Prostate gland (tissue), 2 donors: ENCODE results near the gene GALNT7. TPM values are rescaled to one million over a fixed set of nuclear protein-coding genes. Genes with fewer than 3 reads are reported as not detected.

Experiments used
- DNase-seq: peaks from one replicate; pipeline ENCODE4 v3.0.0-alpha.2; 2019; ENCODE audit warnings: low spot score
- H3K27ac ChIP-seq, 2 donors: fragments of 200-600 bp; sonication (generic); 2 replicates each; pipeline ENCODE4 v1.5.1; 2017 to 2019
- H3K27me3 ChIP-seq: fragments of 200-600 bp; sonication (generic); replicated peaks from 2 replicates; pipeline ENCODE4 v1.5.1; 2019; ENCODE audit not compliant: insufficient read depth
- H3K36me3 ChIP-seq, 2 donors: fragments of 200-600 bp; sonication (generic); 1 replicate in 1 of 2; 2 replicates in 1 of 2; pipeline versions ENCODE4 v1.5.1 to v1.8.1; 2017 to 2019
- H3K4me1 ChIP-seq: fragments of 200-600 bp; sonication (generic); replicated peaks from 2 replicates; pipeline ENCODE4 v1.5.1; 2019
- H3K4me3 ChIP-seq, 2 donors: fragments of 200-600 bp; sonication (generic); 2 replicates each; pipeline ENCODE4 v1.5.1; 2017 to 2019
- H3K9me3 ChIP-seq: fragments of 200-600 bp; sonication (generic); 2 replicates; pipeline ENCODE4 v1.5.1; 2017
- CTCF ChIP-seq, 4 experiments: fragments of 200-600 bp in 2 of 4; fragments of 450-650 bp in 2 of 4; sonication (generic) in 2 of 4; IDR thresholded peaks; 1 replicate in 3 of 4; 2 replicates in 1 of 4; pipeline ENCODE4 v1.5.1; 2016 to 2019; ENCODE audit warnings: antibody characterized with exemption in 4 of 4, mild to moderate bottlenecking in 2 of 4, moderate library complexity in 2 of 4
- POLR2A ChIP-seq: fragments of 450-650 bp; IDR thresholded peaks from one replicate; pipeline ENCODE4 v1.6.1; 2016; ENCODE audit warnings: antibody characterized with exemption, mild to moderate bottlenecking
- POLR2AphosphoS5 ChIP-seq: sonication (generic); formaldehyde crosslinking; IDR thresholded peaks from one replicate; pipeline ENCODE4 v1.6.1; 2017; ENCODE audit warnings: antibody characterized with exemption
- WGBS: methylation state at CpG from one replicate; pipeline ENCODE4 v1.1.5; 2018; 5-methylcytosine and 5-hydroxymethylcytosine counted together
- intact Hi-C: fragments of 100-400 bp; cut with DNase I; formaldehyde crosslinking; loops from one replicate; pipeline ENCODE4 v1.14.2; 2022
- total RNA-seq, 2 donors: library from RNA; depleted of rRNA; stranded (reverse); fragments of >200 nt; gene quantifications; one replicate each; pipeline ENCODE4 v1.1.0, GENCODE V29; 2016

Gene GALNT7
- total RNA-seq, 2 donors from 2014 or later = 45.5 to 109 TPM

GRCh38 chr4:173233857-173234256 is 65.2 kb downstream of the GALNT7 start:
- WGBS = 88% methylated on average over 5 of the region's 5 CpGs
- Histone ChIP-seq H3K36me3 (no peaks in the 10 kb centered on the region), H3K27ac (no peak overlapping the region), H3K4me3 (no peak overlapping the region), H3K27me3 (no peaks in the 10 kb centered on the region), H3K4me1 (no peaks in the 10 kb centered on the region), H3K9me3 (no peaks in the 10 kb centered on the region)
- DNase-seq = no peak
- TF ChIP-seq CTCF (IDR thresholded peaks at IDR 0.05) = no peak
- no peak for TF ChIP-seq POLR2AphosphoS5
- no peak for TF ChIP-seq POLR2A
- intact Hi-C loops = no loop called here

GRCh38 chr4:173235050-173235449 is 66.4 kb downstream of the GALNT7 start:
- Histone ChIP-seq H3K27ac (no peak overlapping the region), H3K36me3 (no peaks in the 10 kb centered on the region), H3K4me3 (no peak overlapping the region), H3K27me3 (no peaks in the 10 kb centered on the region), H3K9me3 (no peaks in the 10 kb centered on the region), H3K4me1 (no peaks in the 10 kb centered on the region)
- DNase-seq = no peak
- TF ChIP-seq POLR2AphosphoS5 (no peak), CTCF (IDR thresholded peaks at IDR 0.05) (no peak), POLR2A (no peak)
- WGBS = 84% methylated on average over 3 of the region's 3 CpGs
- intact Hi-C loops = no loop called here

DNA sequence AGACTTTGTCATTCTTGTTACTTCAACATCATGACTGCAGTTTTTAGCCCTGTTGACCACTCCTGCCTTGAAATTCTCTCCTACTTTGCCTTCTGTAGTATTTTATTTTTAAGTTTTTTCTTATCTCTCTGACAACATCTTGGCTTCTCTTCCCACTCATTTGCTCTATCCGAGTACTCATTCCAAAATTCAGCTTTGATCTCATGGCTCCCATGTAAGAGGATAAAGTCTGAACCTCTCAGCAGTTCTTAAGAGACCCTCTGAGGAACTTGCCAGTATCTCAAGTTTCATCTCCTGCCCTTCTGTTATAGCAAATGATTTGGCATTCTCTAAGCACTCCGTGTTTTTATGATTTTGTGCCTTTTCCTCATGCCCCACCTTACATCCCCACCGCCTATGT is 67.7 kb downstream of the GALNT7 start:
- H3K9me3 ChIP-seq = no peaks in the 10 kb centered on the region
- intact Hi-C loops = no loop called here
- 23% methylated on average over 3 of the region's 3 CpGs for WGBS
- no peaks in the 10 kb centered on the region for H3K36me3 ChIP-seq
- DNase-seq = no peak
- no peak overlapping the region for H3K4me3 ChIP-seq
- H3K4me1 ChIP-seq = no peaks in the 10 kb centered on the region
- H3K27ac ChIP-seq = no peak overlapping the region
- H3K27me3 ChIP-seq = no peaks in the 10 kb centered on the region
- TF ChIP-seq POLR2A (no peak), CTCF (IDR thresholded peaks at IDR 0.05) (no peak), POLR2AphosphoS5 (no peak)

- Histone ChIP-seq H3K4me3 (no peak overlapping the region), H3K9me3 (no peaks in the 10 kb centered on the region), H3K4me1 (no peaks in the 10 kb centered on the region), H3K36me3 (no peaks in the 10 kb centered on the region), H3K27ac (no peak overlapping the region), H3K27me3 (no peaks in the 10 kb centered on the region)
- DNase-seq = no peak
- intact Hi-C loops = no loop called here
- no peak for TF ChIP-seq POLR2A
- TF ChIP-seq CTCF (IDR thresholded peaks at IDR 0.05) = peak in 1 of 4 experiments; percentile 7
- 17% methylated on average over 2 of the region's 2 CpGs for WGBS
These were observed 68.5 kb downstream of the GALNT7 start for GRCh38 chr4:173237152-173237551.

DNA sequence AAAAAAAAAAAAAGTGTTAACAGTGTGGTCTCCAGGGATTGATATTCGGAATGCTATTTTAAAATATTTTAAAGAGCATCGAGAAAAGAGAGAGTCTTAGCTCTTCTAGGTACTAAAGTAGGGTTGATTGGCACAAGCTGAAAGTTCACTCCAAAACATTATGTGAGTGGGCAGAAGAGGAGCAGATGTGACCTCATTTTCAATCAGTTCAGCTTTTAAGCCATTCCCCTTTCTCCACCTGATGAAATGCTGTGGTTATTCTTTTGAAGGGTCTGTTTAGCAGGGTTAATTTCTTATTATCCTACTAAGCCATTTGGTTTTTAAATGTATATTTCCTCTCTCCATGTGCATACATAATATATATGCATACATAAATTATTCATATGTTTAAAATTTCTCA is 69.2 kb downstream of the GALNT7 start:
- 69% methylated on average over 2 of the region's 2 CpGs for whole genome bisulfite sequencing
- DNase-seq = no peak
- Histone ChIP-seq H3K9me3 (no peaks in the 10 kb centered on the region), H3K36me3 (no peaks in the 10 kb centered on the region), H3K4me3 (no peak overlapping the region), H3K4me1 (no peaks in the 10 kb centered on the region), H3K27ac (no peak overlapping the region), H3K27me3 (no peaks in the 10 kb centered on the region)
- intact Hi-C loops = no loop called here
- TF ChIP-seq CTCF (IDR thresholded peaks at IDR 0.05) (no peak), POLR2A (no peak), POLR2AphosphoS5 (no peak)
